ENCODE data around the gene SHB. TPM values are rescaled to one million over a fixed set of nuclear protein-coding genes. Genes with fewer than 3 reads are reported as not detected.

SHB gene
- total and polyA plus RNA-seq, 2 experiments from 2014 or later, result 28.2 to 46.9 TPM

DNA sequence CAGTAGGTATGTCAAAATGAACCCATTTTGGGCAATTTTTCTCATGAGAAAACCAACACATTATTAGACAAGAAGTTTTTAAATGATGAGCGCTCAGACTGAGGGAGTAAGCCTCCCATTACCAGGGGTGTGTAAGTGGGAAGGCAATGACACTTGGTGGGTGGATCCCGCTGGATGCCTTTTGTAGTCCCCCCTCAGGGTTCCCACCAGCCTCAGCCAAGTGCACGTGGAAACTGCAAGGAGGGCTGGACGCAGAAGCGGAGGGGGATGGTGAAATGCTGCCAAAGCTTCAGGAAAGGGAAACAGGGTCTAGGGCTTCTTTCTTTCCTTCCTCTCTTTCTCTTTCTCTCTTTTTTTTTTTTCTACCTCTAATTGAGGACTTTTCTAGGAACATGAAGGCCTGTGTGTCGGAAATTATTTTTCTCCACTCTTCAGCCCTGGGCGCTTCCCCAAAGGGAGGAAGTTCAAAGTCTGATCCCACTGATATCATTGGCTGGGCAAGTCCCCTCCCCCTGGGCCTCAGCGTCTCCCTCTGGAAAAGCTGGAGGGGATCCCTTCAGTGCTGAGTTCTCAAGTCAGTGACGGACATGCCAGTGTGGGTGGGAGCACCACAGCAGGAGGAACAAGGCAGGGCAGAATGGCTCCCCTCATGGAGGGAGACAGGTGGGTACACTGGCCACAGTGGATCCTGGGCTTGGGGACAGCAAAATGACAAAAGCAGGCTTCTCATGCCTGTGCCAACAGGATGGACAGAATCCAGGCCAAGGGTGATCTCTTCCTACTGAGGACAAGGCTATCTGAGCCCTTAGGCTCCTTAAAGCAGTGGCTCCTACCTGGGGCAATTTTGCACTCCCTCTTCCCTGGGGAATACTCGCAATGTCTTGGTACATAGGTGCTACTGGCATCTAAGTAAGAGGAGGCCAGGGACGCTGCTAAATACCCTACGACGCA lies 141.2 kb downstream of the SHB start:
- H3K4me3 ChIP-seq, result no peak overlapping the region
- no peaks in the 10 kb centered on the region for H3K27me3 ChIP-seq
- H3K27ac ChIP-seq, result no peak overlapping the region
- TF ChIP-seq, protein P1, sequence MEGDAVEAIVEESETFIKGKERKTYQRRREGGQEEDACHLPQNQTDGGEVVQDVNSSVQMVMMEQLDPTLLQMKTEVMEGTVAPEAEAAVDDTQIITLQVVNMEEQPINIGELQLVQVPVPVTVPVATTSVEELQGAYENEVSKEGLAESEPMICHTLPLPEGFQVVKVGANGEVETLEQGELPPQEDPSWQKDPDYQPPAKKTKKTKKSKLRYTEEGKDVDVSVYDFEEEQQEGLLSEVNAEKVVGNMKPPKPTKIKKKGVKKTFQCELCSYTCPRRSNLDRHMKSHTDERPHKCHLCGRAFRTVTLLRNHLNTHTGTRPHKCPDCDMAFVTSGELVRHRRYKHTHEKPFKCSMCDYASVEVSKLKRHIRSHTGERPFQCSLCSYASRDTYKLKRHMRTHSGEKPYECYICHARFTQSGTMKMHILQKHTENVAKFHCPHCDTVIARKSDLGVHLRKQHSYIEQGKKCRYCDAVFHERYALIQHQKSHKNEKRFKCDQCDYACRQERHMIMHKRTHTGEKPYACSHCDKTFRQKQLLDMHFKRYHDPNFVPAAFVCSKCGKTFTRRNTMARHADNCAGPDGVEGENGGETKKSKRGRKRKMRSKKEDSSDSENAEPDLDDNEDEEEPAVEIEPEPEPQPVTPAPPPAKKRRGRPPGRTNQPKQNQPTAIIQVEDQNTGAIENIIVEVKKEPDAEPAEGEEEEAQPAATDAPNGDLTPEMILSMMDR (IDR thresholded peaks at IDR 0.05; ENCODE audit: low read depth, low read length), result no peak
- no peaks in the 10 kb centered on the region for H3K9me3 ChIP-seq (ENCODE audit: low read depth)
- DNase-seq (ENCODE audit: low read depth in 1 of 2, low spot score in 1 of 2), result no peak
- no peaks in the 10 kb centered on the region for H3K36me3 ChIP-seq
- H3K4me1 ChIP-seq (ENCODE audit: low read depth), result peaks cover 5% of the 10 kb centered on the region

DNA sequence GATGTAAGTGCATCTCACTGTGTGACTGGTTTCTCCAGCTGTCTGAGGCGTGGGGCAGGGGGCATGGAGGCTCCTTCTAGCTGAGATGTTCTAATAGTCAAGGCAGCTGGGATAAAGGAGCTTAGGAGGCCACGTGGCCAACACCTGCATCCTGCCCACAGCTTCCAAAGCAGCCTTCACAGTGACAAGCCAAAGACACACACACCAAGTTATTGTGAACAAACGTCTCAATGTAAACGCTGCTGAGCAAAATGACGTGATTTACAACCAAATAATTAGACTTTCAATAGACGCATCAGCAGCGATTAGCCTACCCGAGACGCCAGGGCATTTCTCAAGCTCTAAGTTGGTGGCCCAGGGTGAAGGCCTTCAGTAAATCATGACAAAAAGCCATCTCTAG lies 141.9 kb downstream of the SHB start:
- no peak for DNase-seq (ENCODE audit: low read depth in 1 of 2, low spot score in 1 of 2)
- TF ChIP-seq, protein P1 (IDR thresholded peaks at IDR 0.05; ENCODE audit: low read depth, low read length), result no peak
- Histone ChIP-seq H3K9me3 (ENCODE audit: low read depth) (no peaks in the 10 kb centered on the region), H3K4me3 (no peak overlapping the region), H3K27ac (no peak overlapping the region), H3K27me3 (no peaks in the 10 kb centered on the region), H3K4me1 (ENCODE audit: low read depth) (peaks cover 12% of the 10 kb centered on the region), H3K36me3 (no peaks in the 10 kb centered on the region)

DNA sequence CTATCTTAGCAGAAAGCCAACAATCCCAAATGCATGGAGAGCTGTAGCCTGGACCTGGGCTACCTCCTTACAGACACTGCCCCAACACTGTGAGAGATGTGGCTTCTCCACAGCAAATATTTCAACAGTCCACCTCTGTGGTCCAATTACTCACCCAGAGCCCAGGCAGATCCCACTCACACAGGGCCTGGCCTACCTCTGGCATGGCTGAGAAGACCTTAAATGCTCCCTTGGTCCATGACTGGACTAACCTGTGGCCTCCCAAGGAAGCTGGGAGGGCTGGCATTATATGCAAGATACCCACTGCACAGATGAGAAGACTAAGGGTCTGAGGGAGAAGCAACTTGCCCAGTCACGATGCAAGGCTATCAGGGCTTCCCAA lies 142.3 kb downstream of the SHB start:
- Histone ChIP-seq H3K27me3 (no peaks in the 10 kb centered on the region), H3K4me3 (no peak overlapping the region), H3K36me3 (no peaks in the 10 kb centered on the region), H3K4me1 (ENCODE audit: low read depth) (peaks cover 14% of the 10 kb centered on the region), H3K9me3 (ENCODE audit: low read depth) (no peaks in the 10 kb centered on the region), H3K27ac (no peak overlapping the region)
- DNase-seq (ENCODE audit: low read depth in 1 of 2, low spot score in 1 of 2), result no peak
- TF ChIP-seq, protein P1 (IDR thresholded peaks at IDR 0.05; ENCODE audit: low read depth, low read length), result no peak

DNA sequence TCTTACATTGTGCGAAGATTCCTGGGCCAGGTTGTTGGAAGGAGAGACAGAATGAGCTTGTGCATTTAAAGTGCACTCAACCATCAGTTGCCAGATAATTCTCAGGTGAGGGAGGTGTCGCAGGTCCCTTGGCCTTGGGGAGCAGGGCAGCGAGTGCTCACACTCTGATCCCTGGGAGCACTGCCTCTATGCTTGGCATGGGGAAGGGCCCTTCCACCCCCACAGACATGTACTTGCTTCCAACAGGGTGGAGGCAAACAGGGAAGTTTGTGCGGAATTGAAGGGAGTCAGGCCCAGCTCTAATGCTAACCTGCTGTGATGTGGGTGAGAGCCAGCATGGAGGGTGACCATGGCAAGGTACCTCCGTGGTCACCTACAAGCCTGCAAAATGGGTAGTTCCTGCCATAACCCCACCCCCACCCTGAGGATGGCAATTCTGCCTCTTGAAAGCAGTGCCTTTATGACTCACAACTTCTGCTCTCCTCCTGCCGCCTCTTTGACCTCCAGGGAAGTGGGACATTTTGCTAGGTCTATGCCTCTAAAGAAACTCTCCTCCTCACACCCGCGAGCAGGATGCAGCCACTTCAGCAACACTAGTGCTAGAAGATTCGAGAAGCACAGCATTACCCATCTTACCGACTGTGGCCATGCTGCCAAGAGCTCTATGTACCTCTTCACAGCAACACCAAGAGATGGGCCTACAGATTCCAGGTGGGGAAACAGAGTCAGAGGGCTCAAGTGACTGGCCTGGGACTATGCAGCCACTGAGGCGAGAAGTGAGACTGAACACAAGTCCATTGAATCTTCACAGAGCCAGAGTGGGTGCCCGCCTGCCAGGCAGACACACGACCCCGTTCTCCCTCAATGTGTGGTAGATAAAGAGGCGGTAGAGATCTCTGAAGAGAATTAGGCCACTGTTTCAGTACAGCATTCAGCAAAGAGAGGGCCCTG lies 143.0 kb downstream of the SHB start:
- Histone ChIP-seq H3K4me3 (no peak overlapping the region), H3K9me3 (ENCODE audit: low read depth) (no peaks in the 10 kb centered on the region), H3K36me3 (no peaks in the 10 kb centered on the region), H3K27me3 (no peaks in the 10 kb centered on the region), H3K27ac (no peak overlapping the region), H3K4me1 (ENCODE audit: low read depth) (peaks cover 21% of the 10 kb centered on the region)
- TF ChIP-seq, protein P1 (IDR thresholded peaks at IDR 0.05; ENCODE audit: low read depth, low read length), result no peak
- no peak for DNase-seq (ENCODE audit: low read depth in 1 of 2, low spot score in 1 of 2)

DNA sequence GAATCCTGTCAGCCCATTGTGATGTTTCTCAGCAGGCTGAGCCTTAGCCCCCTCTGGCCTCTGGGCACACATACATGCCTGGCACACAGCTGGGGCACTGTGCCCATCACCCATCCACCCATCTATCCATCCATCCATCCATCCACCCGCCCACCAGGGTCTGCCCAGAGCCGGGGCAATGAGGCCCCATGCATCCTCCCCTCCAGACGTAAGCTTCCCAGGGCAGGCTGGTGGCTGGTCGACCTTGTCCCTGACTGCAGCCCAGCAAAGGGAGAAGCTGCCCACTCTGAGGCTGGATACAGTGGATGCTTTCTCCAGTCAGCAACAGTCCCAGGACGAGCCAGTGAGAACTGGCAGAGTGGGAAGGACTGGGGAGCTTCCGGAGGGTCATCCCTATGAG lies 144.0 kb downstream of the SHB start:
- H3K9me3 ChIP-seq (ENCODE audit: low read depth), result no peaks in the 10 kb centered on the region
- no peak overlapping the region for H3K4me3 ChIP-seq
- H3K27me3 ChIP-seq, result no peaks in the 10 kb centered on the region
- no peak for DNase-seq (ENCODE audit: low read depth in 1 of 2, low spot score in 1 of 2)
- H3K4me1 ChIP-seq (ENCODE audit: low read depth), result peaks cover 21% of the 10 kb centered on the region
- TF ChIP-seq, protein P1 (IDR thresholded peaks at IDR 0.05; ENCODE audit: low read depth, low read length), result no peak
- no peak overlapping the region for H3K27ac ChIP-seq
- no peaks in the 10 kb centered on the region for H3K36me3 ChIP-seq

All from cardiac muscle cell (in vitro differentiated cells and primary cell).